Measurements from ENCODE around the gene PGS1.

The PGS1 gene

GRCh38 chr17:78390241-78391050 is 12.0 kb downstream of the PGS1 start:
- no peak for DNase-seq (ENCODE audit: low spot score)

DNA sequence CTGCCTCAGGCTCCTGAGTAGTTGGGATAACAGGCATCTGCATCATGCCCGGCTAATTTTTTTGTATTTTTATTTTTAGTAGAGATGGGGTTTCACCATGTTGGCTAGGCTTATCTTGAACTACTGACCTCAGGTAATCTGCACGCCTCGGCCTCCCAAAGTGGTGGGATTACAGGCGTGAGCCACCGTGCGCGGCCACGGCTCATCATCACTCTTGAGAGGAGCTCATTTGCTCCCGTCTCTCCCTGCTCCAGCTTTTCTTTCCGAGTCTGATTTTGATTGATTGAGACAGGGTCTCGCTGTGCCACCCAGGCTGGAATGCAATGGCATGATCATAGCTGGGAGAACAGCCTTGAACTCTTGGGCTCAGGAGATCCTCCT is 12.6 kb downstream of the PGS1 start:
- DNase-seq (ENCODE audit: low spot score), result no peak

- no peak for DNase-seq (ENCODE audit: low spot score)
These were observed 13.4 kb downstream of the PGS1 start for GRCh38 chr17:78391843-78392242.

DNA sequence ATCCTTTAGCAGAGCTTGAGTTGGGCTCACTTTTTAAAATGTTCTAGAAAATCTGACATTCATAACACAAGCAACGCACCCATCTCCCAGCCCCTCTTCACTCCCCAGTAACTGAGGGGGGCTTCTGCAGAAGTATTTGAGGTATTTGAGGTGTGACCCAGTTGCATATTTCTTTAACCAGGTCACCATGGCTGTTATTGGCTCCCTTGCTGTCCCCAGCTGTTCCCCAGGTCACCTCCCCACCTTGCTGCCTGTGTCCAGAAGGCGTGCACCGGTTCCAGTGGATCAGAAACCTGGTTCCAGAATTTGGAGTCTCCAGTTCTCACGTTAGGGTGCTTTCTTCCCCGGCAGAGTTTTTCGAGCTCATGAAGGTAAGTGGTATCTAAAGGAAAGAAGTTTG is 13.8 kb downstream of the PGS1 start:
- DNase-seq (ENCODE audit: low spot score), result no peak

GRCh38 chr17:78393575-78393974 is 15.1 kb downstream of the PGS1 start:
- no peak for DNase-seq (ENCODE audit: low spot score)

- no peak for DNase-seq (ENCODE audit: low spot score)
These were observed 15.8 kb downstream of the PGS1 start for GRCh38 chr17:78394209-78394608.

- DNase-seq (ENCODE audit: low spot score), result no peak
These were observed 16.7 kb downstream of the PGS1 start for GRCh38 chr17:78395155-78395554.

GRCh38 chr17:78396441-78397337 is 18.2 kb downstream of the PGS1 start:
- no peak for DNase-seq (ENCODE audit: low spot score)

DNA sequence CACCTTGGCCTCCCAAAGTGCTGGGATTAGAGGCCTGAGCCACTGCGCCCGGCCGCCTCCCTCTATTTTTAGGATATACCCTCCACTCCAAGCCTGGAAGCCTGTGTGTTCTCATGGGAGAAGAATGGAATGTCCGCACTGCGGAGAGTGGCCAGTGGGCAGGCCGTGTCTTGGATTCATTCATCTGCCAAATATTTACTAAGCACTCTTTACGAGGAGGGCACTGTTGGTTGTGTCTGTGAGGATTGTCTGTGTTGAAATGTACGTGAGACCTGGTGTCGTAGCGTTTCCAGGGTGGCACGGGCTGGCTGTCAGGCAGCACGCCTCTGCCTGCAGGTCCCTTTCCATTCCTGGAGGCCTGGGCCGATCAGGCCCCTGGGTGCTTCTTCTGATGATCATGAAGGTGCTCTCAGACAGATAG is 19.2 kb downstream of the PGS1 start:
- DNase-seq (ENCODE audit: low spot score), result no peak

DNA sequence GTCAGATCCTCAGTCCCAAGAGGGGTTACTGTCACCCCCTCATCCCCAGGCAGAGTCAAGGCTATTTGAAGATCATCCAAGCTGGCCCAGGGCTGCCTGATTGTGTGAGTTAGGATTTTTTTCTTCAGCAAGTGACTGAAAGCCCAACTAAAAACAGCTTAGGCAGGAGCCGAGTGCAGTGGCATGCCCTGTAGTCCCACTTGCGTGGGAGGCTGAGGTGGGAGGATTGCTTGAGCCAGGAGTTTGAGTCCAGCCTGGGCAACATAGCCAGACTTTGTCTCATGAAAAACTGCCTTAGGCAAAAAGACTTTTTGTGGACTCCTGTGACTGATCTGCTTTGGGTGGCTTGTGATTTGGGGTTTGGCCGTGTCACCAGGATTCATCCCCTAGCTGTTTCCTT is 19.9 kb downstream of the PGS1 start:
- no peak for DNase-seq (ENCODE audit: low spot score)

DNA sequence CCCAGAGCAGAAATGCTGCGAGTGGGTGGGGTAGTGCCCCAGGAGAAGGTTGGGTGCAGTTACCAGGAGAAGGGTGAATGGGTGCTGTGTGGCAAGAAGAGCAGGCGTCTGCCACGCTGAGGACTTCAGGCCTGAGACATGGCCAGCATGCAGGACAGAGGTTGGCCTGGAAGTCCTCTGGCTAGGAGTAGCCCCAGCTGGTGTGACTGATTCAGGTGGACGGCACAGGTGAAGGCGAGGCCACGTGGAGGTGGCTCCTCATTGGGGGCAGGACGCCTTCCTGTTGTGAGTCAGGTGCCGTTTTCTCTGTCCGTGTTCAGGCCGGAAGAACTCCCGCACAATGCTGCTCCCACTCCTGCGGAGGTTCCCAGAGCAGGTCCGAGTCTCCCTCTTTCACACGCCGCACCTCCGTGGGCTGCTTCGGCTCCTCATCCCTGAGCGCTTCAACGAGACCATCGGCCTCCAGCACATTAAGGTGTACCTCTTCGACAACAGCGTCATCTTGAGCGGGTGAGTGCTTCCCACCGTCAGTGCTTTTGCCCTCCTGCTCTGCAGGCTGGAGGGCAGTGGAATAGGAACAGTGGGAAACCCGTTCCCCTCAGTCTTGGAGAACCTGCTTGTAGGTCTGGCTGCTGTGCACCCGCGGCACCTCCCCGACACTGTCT is 20.7 kb downstream of the PGS1 start:
- no peak for DNase-seq (ENCODE audit: low spot score)

DNA sequence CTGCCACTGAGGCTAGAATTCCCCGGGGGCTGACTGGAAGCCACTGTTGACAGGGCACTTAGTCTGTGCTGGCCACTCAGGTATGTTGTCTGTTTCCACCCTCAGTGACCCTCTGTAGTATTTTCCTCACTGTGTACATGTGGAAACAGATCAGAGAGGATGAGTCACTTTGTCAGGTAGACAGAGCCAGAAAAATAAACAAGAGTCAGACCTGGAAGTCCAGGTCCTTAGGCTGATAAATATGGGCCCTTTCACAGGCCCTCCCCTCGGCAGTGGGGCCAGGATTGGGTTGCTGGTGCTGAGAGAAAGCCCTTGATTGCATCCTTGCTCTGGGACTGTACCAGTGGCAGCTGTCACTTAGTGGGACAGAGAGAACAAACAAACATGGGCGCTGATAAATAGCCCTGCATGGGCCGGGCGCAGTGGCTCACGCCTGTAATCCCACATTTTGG is 21.3 kb downstream of the PGS1 start:
- DNase-seq (ENCODE audit: low spot score), result no peak

- DNase-seq (ENCODE audit: low spot score), result no peak
These were observed 22.3 kb downstream of the PGS1 start for GRCh38 chr17:78400581-78401240.

GRCh38 chr17:78401246-78401645 is 22.8 kb downstream of the PGS1 start:
- DNase-seq (ENCODE audit: low spot score), result no peak

- DNase-seq (ENCODE audit: low spot score), result no peak
These were observed 23.4 kb downstream of the PGS1 start for GRCh38 chr17:78401891-78402290.

DNA sequence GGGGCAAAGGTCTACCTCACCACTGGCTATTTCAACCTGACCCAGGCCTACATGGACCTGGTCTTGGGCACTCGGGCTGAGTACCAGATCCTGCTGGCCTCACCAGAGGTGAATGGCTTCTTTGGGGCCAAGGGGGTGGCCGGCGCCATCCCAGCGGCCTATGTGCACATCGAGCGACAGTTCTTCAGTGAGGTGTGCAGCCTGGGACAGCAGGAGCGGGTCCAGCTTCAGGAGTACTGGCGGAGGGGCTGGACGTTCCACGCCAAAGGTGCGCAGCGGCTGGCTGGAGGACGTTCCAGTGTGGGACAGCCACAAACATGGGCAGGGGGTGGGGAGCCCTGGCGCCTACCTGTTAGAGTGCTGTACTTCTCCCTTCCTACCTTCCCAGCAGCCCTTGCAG is 25.4 kb downstream of the PGS1 start:
- no peak for DNase-seq (ENCODE audit: low spot score)

DNA sequence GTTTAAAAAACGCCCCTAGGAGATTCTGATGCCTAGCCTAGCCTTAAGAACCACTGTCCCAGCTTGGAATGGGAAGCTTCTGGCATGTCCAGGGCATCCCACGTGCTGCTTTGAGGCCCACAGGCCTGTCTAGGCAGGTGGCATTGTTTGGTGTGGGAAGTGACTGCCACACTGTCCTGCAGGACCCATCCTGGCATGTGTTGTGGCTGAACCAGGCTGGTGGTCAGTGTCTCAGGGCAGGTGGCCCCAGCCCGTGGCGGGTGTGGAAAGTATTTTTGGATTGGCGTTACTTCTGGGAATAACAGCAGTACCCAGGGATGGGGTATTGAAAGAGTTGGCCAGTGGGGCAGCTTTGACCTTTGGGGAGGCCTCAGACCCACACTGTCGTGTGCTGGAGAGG is 27.9 kb downstream of the PGS1 start:
- DNase-seq (ENCODE audit: low spot score), result no peak

DNA sequence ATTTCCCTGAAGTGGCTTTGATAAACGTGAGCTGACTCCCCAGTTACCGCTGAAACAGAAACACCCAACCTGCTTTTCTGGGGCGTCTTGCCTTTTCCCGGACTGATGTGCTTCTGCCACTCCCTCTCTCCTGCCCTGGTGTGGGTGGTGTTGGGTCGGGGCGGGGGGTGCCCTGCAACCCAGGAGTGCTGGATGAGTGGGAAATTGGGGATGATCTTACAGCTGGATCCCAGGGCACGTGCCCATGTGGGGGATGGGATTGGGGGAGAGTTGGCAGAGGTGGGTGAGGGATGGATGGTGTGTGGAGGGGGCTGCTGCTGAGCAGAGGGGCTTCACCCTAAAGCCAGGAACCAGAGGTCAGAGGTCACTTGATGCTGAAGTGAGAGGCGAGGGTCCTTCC is 28.5 kb downstream of the PGS1 start:
- DNase-seq (ENCODE audit: low spot score), result no peak

- DNase-seq (ENCODE audit: low spot score), result no peak
These were observed 29.0 kb downstream of the PGS1 start for GRCh38 chr17:78407387-78408000.

GRCh38 chr17:78408476-78409050 is 30.1 kb downstream of the PGS1 start:
- DNase-seq (ENCODE audit: low spot score), result no peak
